ENCODE data around the gene HLA-DPB1.
A peak's percentile ranks its signal among the peaks of the same experiment; 100 is the strongest.

HLA-DPB1 gene

DNA sequence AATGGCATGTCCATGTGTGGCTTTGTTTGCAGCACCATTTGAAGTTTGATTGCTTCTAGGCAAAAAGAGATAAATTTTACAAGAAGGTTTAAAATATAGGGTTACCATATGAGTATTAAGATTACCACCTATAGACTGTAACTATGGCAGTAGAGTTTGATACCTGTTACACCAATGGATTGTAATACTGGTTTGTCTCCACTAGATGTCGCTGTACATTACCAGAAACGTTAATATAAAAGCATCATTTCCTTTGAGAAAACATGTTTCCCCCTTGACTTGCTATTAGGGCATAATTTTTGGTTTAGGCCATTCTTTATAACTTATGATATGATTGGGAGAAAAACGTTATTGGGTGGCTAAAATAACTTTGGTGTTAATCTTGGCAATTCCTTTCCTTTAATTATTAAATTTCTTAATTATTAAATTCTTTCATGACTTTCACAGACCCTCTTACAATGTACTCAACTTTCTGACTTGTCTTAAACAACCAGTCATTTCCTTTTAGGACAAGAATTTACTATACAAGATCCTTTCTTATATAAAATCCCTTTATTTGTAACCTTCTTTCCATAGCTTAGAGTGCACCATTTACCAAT is 42.8 kb downstream of the HLA-DPB1 start:
- Mint-ChIP-seq H3K36me3 (ENCODE audit: low read depth) (peaks cover 3% of the 10 kb centered on the region), H3K9me3 (peaks cover 12% of the 10 kb centered on the region), H3K4me3 (no peak overlapping the region), H3K27ac (no peak overlapping the region), H3K4me1 (ENCODE audit: low read depth) (peaks cover 39% of the 10 kb centered on the region), H3K27me3 (peaks cover 38% of the 10 kb centered on the region)
- intact Hi-C loops (cut with micrococcal nuclease) = loop anchor here (2.0 kb wide), 1 partner anchor 54 kb away; no protein-coding TSS in a partner anchor

GRCh38 chr6:33120001-33120400 is 44.2 kb downstream of the HLA-DPB1 start:
- H3K27ac Mint-ChIP-seq = no peak overlapping the region
- peaks cover 42% of the 10 kb centered on the region for H3K27me3 Mint-ChIP-seq
- intact Hi-C loops (cut with micrococcal nuclease) = no loop called here
- H3K36me3 Mint-ChIP-seq (ENCODE audit: low read depth) = peaks cover 10% of the 10 kb centered on the region
- H3K4me3 Mint-ChIP-seq = no peak overlapping the region
- H3K9me3 Mint-ChIP-seq = peaks cover 18% of the 10 kb centered on the region
- H3K4me1 Mint-ChIP-seq (ENCODE audit: low read depth) = peaks cover 27% of the 10 kb centered on the region

DNA sequence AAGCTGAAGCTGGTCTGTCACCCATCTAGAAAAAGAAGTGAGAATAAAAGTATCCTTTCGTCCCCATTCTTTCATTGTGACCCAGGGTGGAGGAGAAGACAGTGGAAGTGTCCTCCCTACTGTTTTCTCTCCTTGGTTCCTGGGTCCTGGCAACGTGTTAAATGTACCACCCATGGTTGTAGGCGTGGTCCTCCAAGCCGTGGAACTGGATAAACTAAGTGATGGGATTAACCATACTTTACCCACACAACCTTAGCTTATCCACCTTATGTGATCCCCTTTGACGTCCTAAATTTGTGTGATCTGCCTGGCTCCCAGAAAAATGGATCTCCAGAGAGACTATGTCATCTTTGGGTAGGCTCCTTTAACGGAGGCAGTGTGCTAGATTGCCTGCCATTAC is 47.4 kb downstream of the HLA-DPB1 start:
- peaks cover 24% of the 10 kb centered on the region for H3K27me3 Mint-ChIP-seq
- H3K36me3 Mint-ChIP-seq (ENCODE audit: low read depth) = peaks cover 10% of the 10 kb centered on the region
- no peak overlapping the region for H3K4me3 Mint-ChIP-seq
- intact Hi-C loops (cut with micrococcal nuclease) = loop anchor here (1.0 to 2.0 kb wide), 2 partner anchors 25 to 126 kb away; no protein-coding TSS in a partner anchor
- peaks cover 18% of the 10 kb centered on the region for H3K9me3 Mint-ChIP-seq
- H3K27ac Mint-ChIP-seq = no peak overlapping the region
- no peaks in the 10 kb centered on the region for H3K4me1 Mint-ChIP-seq (ENCODE audit: low read depth)

GRCh38 chr6:33123732-33124524 is 48.1 kb downstream of the HLA-DPB1 start:
- intact Hi-C loops (cut with micrococcal nuclease) = loop anchor here (1.0 to 2.0 kb wide), 2 partner anchors 24 to 125 kb away; no protein-coding TSS in a partner anchor
- Mint-ChIP-seq H3K27ac (no peak overlapping the region), H3K27me3 (peaks cover 27% of the 10 kb centered on the region), H3K4me3 (no peak overlapping the region), H3K4me1 (ENCODE audit: low read depth) (no peaks in the 10 kb centered on the region), H3K9me3 (peaks cover 18% of the 10 kb centered on the region), H3K36me3 (ENCODE audit: low read depth) (peaks cover 10% of the 10 kb centered on the region)

GRCh38 chr6:33124525-33124901 is 48.7 kb downstream of the HLA-DPB1 start:
- H3K4me3 Mint-ChIP-seq = no peak overlapping the region
- H3K4me1 Mint-ChIP-seq (ENCODE audit: low read depth) = no peaks in the 10 kb centered on the region
- no peak overlapping the region for H3K27ac Mint-ChIP-seq
- H3K9me3 Mint-ChIP-seq = peaks cover 18% of the 10 kb centered on the region
- peaks cover 10% of the 10 kb centered on the region for H3K36me3 Mint-ChIP-seq (ENCODE audit: low read depth)
- intact Hi-C loops (cut with micrococcal nuclease) = no loop called here
- peaks cover 26% of the 10 kb centered on the region for H3K27me3 Mint-ChIP-seq

GRCh38 chr6:33124947-33125346 is 49.2 kb downstream of the HLA-DPB1 start:
- intact Hi-C loops (cut with micrococcal nuclease) = no loop called here
- Mint-ChIP-seq H3K4me3 (no peak overlapping the region), H3K27ac (no peak overlapping the region), H3K9me3 (peaks cover 18% of the 10 kb centered on the region), H3K4me1 (ENCODE audit: low read depth) (no peaks in the 10 kb centered on the region), H3K27me3 (peaks cover 25% of the 10 kb centered on the region), H3K36me3 (ENCODE audit: low read depth) (peaks cover 10% of the 10 kb centered on the region)

DNA sequence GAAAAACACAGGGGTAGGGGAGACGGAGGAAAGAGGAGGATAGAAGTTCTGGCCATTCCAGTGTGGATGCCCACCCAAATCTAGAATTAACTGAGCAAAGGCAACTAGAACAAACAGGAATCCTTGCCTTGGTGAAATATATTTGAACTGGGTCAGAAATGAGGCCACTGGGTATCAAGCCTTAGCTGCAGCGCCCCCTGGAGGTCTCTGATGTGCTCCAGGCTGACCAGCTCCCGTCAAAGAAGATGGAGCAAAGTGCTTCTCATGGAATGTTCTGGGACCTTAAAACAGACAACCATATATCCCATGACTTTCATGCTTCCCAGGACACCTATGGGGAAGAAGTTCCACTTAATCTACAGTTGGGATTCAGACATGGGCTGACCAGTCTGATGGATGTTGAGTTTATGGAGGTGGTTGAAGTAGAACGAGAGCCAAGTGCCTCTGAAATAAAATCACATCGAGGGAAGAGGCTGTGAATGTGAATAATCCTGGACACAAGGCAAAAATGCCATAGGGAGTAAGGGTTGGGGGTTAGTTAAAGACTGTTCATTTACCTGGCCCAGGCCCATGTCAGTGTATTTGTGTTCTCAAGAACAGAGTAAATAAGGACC is 50.4 kb downstream of the HLA-DPB1 start:
- H3K27ac Mint-ChIP-seq = no peak overlapping the region
- intact Hi-C loops (cut with micrococcal nuclease) = no loop called here

DNA sequence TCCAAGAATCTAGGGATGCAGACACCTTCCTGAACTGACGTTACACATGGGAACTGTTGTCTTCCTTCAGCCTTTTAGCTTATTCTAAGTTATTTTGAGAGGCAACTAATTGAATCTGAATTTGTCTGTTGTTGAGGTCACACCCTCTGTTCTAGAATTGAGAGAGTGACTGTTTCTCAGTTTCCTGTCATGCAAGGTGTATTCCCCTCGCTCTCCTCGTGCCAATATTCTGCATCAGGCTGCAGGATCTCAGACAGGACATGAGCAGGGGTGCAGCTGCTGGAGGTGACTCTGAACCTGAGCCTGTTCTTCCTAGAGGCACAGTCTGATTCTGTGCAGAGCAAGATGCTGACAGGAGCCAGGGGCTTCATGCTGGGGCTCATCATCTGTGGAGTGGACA is 52.5 kb downstream of the HLA-DPB1 start:
- Mint-ChIP-seq H3K9me3 (peaks cover 13% of the 10 kb centered on the region), H3K27ac (no peak overlapping the region), H3K4me1 (ENCODE audit: low read depth) (peaks cover 14% of the 10 kb centered on the region), H3K27me3 (peaks cover 22% of the 10 kb centered on the region), H3K36me3 (ENCODE audit: low read depth) (peaks cover 10% of the 10 kb centered on the region), H3K4me3 (no peak overlapping the region)
- intact Hi-C loops (cut with micrococcal nuclease) = no loop called here

More for the DNA sequence above, 50.4 kb downstream of the HLA-DPB1 start:
- Mint-ChIP-seq H3K4me1 (ENCODE audit: low read depth) (peaks cover 4% of the 10 kb centered on the region), H3K27me3 (peaks cover 22% of the 10 kb centered on the region), H3K9me3 (peaks cover 18% of the 10 kb centered on the region), H3K36me3 (ENCODE audit: low read depth) (peaks cover 10% of the 10 kb centered on the region), H3K4me3 (no peak overlapping the region)

DNA sequence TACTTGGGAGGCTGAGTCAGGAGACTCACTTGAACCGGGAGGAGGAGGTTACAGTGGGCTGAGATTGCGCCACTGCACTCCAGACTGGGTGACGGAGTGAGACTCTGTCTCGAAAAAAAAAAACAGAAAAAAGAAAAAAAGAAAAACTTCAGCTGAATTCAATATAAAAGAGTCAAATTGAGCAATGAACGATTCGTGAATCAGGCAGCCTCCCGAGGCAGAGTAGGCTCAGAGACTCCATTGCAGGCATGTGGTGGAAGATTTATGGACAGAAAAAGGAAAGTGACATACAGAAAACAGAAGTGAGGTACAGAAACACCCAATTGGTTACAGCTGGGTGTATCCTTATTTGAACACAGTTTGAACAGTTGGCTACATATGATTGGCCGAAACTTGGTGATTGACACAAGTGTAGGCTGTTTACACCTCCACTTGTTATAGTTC is 56.3 kb downstream of the HLA-DPB1 start:
- H3K36me3 Mint-ChIP-seq (ENCODE audit: low read depth) = no peaks in the 10 kb centered on the region
- H3K27ac Mint-ChIP-seq = peak overlapping the region; percentile 74
- H3K27me3 Mint-ChIP-seq = peaks cover 6% of the 10 kb centered on the region
- intact Hi-C loops (cut with micrococcal nuclease) = no loop called here
- no peaks in the 10 kb centered on the region for H3K9me3 Mint-ChIP-seq
- H3K4me3 Mint-ChIP-seq = peak overlapping the region; percentile 47
- H3K4me1 Mint-ChIP-seq (ENCODE audit: low read depth) = peaks cover 14% of the 10 kb centered on the region

DNA sequence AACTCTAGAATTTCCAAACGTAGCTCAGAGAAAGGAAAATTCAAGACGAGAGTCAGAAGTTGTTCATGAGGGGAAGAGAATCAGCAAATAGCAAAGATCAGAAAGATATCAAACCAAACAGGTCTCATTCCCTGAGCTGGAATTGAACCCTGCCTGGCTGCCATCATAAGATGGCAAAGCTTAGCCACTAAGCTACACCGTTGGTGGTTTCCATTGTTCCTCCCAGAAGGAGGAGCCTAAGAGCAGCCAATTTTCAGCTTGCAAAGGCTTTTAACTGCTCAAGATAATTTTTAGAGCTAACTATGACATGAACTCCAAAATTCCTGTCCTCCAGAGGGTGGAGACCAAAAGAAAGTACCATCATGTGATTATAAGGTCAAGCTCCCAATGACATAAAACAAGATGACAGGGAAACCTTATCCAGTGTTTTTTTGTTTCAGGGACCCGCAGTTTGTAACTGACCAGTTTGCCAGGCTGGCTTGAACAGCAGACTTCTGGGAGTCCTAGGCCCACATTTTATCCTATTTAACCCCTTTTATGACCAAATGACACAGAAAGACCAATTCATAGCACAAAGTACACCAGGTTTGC is 60.6 kb downstream of the HLA-DPB1 start:
- intact Hi-C loops (cut with micrococcal nuclease) = no loop called here
- Mint-ChIP-seq H3K27me3 (no peaks in the 10 kb centered on the region), H3K36me3 (ENCODE audit: low read depth) (no peaks in the 10 kb centered on the region), H3K4me1 (ENCODE audit: low read depth) (peaks cover 16% of the 10 kb centered on the region), H3K9me3 (no peaks in the 10 kb centered on the region), H3K4me3 (no peak overlapping the region), H3K27ac (no peak overlapping the region)
